Measurements from ENCODE around the gene DCAF6.

DCAF6 gene

DNA sequence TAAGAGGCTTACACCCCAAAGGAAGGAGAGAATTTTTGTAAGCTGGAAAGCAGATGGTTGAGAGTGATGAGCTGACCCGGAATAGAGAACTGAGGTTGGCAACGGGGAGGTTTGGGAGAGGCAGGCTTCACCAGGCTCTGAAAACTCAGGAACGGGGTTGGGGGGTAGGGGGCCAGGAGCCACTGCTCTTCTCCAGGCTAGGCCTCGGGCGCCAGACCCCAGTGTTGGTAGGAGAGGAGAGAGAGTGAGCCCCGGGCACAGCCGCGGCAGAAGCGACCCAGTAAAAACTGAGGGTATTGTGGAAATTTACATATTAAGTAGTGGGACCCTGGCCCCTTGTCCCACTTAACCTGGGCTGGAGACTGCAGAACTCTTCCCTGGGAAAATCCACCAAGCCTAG lies 154.6 kb downstream of the DCAF6 start:
- H3K4me1 ChIP-seq: no peaks in the 10 kb centered on the region
- no peaks in the 10 kb centered on the region for H3K27me3 ChIP-seq
- TF ChIP-seq, protein P1, sequence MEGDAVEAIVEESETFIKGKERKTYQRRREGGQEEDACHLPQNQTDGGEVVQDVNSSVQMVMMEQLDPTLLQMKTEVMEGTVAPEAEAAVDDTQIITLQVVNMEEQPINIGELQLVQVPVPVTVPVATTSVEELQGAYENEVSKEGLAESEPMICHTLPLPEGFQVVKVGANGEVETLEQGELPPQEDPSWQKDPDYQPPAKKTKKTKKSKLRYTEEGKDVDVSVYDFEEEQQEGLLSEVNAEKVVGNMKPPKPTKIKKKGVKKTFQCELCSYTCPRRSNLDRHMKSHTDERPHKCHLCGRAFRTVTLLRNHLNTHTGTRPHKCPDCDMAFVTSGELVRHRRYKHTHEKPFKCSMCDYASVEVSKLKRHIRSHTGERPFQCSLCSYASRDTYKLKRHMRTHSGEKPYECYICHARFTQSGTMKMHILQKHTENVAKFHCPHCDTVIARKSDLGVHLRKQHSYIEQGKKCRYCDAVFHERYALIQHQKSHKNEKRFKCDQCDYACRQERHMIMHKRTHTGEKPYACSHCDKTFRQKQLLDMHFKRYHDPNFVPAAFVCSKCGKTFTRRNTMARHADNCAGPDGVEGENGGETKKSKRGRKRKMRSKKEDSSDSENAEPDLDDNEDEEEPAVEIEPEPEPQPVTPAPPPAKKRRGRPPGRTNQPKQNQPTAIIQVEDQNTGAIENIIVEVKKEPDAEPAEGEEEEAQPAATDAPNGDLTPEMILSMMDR (IDR thresholded peaks at IDR 0.05; ENCODE audit: low read depth, low read length): no peak
- no peak for DNase-seq
- H3K4me3 ChIP-seq (ENCODE audit: low read depth, low read length): no peak overlapping the region
- no peaks in the 10 kb centered on the region for H3K36me3 ChIP-seq
- no peaks in the 10 kb centered on the region for H3K9me3 ChIP-seq

DNA sequence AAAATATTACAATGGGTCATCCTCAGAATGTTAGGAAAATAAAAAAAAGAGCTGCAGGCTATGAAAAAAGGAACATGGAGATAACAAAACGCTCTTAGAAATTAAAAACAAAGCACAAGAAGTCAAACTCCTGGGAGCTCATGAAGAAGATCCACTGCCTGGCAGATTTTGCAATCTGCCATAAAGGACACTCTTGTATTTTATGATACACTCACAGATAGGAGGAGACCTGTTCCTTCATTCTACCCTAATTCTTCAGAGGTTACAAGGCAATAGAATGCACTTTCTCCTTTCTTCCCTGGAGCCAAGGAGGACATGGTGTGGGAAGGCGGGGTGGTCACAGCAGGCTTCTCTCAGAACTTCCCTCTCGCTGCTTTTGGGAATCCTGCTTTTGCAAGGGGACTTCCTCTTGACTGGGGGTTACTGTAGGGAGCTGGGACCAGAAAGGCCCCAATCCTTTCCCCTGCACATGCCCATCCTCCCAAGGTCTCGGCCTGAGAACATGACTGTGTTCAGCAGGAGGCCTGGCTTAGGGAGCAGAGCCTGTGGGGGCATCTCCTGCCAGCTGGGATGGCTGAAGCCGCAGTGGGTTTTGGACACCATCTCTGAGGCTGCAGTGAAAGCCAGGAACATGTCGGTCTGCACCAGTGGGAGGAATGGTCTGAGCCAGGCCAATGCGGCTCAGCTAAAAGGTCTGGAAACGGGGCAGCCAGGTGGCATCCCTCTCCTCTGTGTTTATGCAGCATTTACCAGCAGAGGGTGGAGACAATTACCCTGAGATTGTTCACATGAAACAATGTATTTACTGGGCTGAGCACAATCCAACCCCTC lies 155.5 kb downstream of the DCAF6 start:
- H3K27me3 ChIP-seq: no peaks in the 10 kb centered on the region
- no peaks in the 10 kb centered on the region for H3K9me3 ChIP-seq
- DNase-seq: no peak
- H3K4me3 ChIP-seq (ENCODE audit: low read depth, low read length): no peak overlapping the region
- TF ChIP-seq, protein P1 (IDR thresholded peaks at IDR 0.05; ENCODE audit: low read depth, low read length): no peak
- H3K4me1 ChIP-seq: no peaks in the 10 kb centered on the region
- H3K36me3 ChIP-seq: no peaks in the 10 kb centered on the region

DNA sequence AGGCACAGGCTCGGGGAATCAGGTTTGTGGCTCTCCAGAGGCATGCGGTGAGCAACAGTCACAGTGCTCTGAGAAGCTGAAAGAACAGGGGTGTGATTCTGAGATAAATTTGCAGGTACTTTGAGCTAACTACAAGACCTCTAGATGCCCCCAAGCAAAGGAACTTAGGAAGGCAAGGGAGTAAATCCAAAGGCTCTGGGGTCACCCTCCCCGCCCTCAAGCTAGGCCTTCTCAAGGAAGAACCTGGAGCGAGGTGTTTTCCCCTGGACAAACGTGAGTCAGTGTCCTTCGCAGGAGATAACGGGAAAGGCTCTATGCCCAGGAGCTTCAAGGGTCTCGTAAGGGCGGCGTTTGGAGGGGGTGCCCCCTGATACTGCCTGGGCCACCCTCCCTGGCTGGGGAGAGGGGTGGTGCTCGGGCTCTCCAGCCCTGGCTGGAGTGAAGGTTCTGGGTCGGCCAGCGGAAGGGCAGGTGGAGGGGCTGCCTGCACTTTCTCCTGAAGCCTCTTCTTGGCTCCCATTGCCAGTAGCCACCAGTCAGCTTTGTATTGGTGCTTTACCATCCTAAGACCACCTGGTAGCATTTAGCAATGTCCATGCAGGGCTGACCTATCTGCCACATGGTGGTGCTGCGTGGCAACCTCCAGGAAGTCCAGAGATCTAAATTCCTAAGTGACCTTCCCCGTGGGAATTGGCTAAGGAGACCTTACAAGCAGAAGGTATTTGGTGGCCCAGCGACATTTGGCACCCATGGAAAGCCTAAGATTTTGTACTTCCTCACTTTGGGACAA lies 156.3 kb downstream of the DCAF6 start:
- no peak for DNase-seq
- H3K36me3 ChIP-seq: no peaks in the 10 kb centered on the region
- no peaks in the 10 kb centered on the region for H3K27me3 ChIP-seq
- H3K4me3 ChIP-seq (ENCODE audit: low read depth, low read length): no peak overlapping the region
- TF ChIP-seq, protein P1 (IDR thresholded peaks at IDR 0.05; ENCODE audit: low read depth, low read length): peak; percentile 43
- no peaks in the 10 kb centered on the region for H3K4me1 ChIP-seq
- no peaks in the 10 kb centered on the region for H3K9me3 ChIP-seq

DNA sequence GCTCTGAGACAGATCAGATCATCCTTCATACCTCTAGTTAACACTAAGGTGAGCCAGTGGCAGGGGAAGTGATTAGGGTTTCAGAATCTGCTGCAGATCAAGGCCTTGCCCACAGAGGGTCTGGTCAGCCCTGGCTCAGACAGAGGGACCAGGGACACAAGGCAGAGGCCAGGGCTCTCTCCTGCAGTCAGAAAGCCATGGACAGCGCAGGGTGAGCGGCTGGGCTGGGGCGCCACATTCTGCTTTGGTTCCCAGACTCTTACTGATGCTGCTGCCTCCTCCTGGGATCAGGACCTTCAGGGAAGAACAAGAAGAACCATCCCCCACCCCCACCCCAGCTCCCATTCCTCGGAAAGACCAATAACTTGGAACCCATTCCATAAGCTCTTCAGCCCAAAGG lies 157.1 kb downstream of the DCAF6 start:
- no peaks in the 10 kb centered on the region for H3K36me3 ChIP-seq
- H3K4me3 ChIP-seq (ENCODE audit: low read depth, low read length): no peak overlapping the region
- H3K4me1 ChIP-seq: no peaks in the 10 kb centered on the region; the same call in 1 of the 2 replicates
- DNase-seq: no peak
- H3K9me3 ChIP-seq: no peaks in the 10 kb centered on the region
- TF ChIP-seq, protein P1 (IDR thresholded peaks at IDR 0.05; ENCODE audit: low read depth, low read length): no peak
- no peaks in the 10 kb centered on the region for H3K27me3 ChIP-seq

DNA sequence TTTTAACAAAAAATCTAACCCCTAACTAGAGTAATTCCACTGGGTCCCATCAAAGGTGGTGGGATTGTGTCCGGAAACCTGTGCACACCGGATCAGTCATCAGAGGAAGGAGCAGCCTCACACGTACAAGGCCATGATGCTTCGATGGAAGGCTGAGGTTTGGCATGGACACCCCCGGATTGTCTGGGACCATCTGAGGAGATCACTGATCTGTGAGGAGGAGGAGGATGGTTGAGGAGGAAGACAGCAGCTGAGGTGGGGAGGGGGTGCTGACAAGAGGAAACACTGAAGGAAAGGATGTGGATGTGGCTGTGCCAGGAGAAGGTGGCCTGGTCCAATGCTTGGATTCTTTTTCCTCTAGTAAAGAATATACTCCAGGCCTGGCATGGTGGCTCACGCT lies 159.0 kb downstream of the DCAF6 start:
- H3K4me3 ChIP-seq (ENCODE audit: low read depth, low read length): no peak overlapping the region
- H3K27me3 ChIP-seq: no peaks in the 10 kb centered on the region
- DNase-seq: no peak
- no peaks in the 10 kb centered on the region; the same call in 1 of the 2 replicates for H3K4me1 ChIP-seq
- TF ChIP-seq, protein P1 (IDR thresholded peaks at IDR 0.05; ENCODE audit: low read depth, low read length): no peak
- H3K9me3 ChIP-seq: no peaks in the 10 kb centered on the region
- no peaks in the 10 kb centered on the region for H3K36me3 ChIP-seq

All from BE2C (cell line).